HepG2 (cell line): ENCODE results near the gene SALL4. TPM values are rescaled to one million over a fixed set of nuclear protein-coding genes. Genes with fewer than 3 reads are reported as not detected.
A peak's percentile ranks its signal among the peaks of the same experiment; 100 is the strongest.

ENCODE experiments used
- ATAC-seq: fragments of 200-7000 bp; cut with Tn5 transposase; 3 replicates; pipeline ENCODE4 v1.9.1; 2020; ENCODE audit warnings: mild to moderate bottlenecking, moderate library complexity
- BruUV-seq: library from RNA; stranded (reverse); fragments of 400-500 nt; replicated peaks from 2 replicates; lab custom pipeline; 2021; lab: Mats Ljungman, UMichigan
- CTCF ChIA-PET: fragments of 300-600 bp; formaldehyde crosslinking; extraction: SDS; loops from one replicate; lab custom pipeline; 2021; ENCODE audit warnings: low total read pairs, inconsistent platforms, low intra/inter-chr PET ratio; lab: Yijun Ruan, JAX
- POLR2A ChIA-PET: fragments of 350-600 bp; sonication (Branson Sonifier 250); formaldehyde crosslinking; loops from one replicate; lab custom pipeline; 2020; ENCODE audit warnings: antibody characterized with exemption, inconsistent platforms; lab: Yijun Ruan, JAX
- DNase-seq: peaks from one replicate; pipeline ENCODE4 v3.0.0-alpha.2; 2015; ENCODE audit warnings: low spot score
- FAIRE-seq: peaks from 3 replicates; lab custom pipeline; 2011; peaks lifted over from hg19 to GRCh38; lab: Jason Lieb, UNC
- H2AFZ ChIP-seq: one replicate; pipeline ENCODE4 v1.6.1; 2011; ENCODE audit warnings: low read length, inconsistent platforms
- H3K27ac ChIP-seq: fragments of 300-600 bp; 3 replicates; pipeline ENCODE4 v1.8.0; 2011; ENCODE audit warnings: mixed run types, mild to moderate bottlenecking, mixed read lengths, low read length, inconsistent platforms; ENCODE audit not compliant: insufficient read depth; ENCODE audit errors: extremely low read length
- H3K27me3 ChIP-seq, 2 experiments: fragments of 200-600 bp in 1 of 2; 2 replicates in 1 of 2; 3 replicates in 1 of 2; pipeline versions ENCODE4 v1.6.0 to v1.8.0; 2011; ENCODE audit warnings: low read length in 2 of 2, mild to moderate bottlenecking in 2 of 2, moderate library complexity in 2 of 2, inconsistent platforms in 1 of 2; ENCODE audit not compliant: insufficient read depth in 2 of 2, control insufficient read depth in 1 of 2
- H3K36me3 ChIP-seq, 2 experiments: fragments of 200-600 bp in 1 of 2; replicated peaks in 1 of 2; 2 replicates in 1 of 2; 3 replicates in 1 of 2; pipeline versions ENCODE4 v1.5.1 to v1.8.0; 2011; ENCODE audit warnings: low read length in 2 of 2, inconsistent platforms in 1 of 2; ENCODE audit not compliant: insufficient read depth in 2 of 2, control insufficient read depth in 1 of 2
- H3K4me1 ChIP-seq: 2 replicates; pipeline ENCODE4 v1.5.1; 2012; ENCODE audit warnings: low read length, inconsistent platforms; ENCODE audit not compliant: insufficient read depth
- H3K4me2 ChIP-seq: 2 replicates; pipeline ENCODE4 v1.6.0; 2011; ENCODE audit warnings: low read depth, low read length, inconsistent platforms
- H3K4me3 ChIP-seq, 3 experiments: fragments of 200-600 bp in 1 of 3; sonication (generic), shearing (Covaris generic) in 1 of 3; replicated peaks in 1 of 3; 2 replicates each; pipeline ENCODE4 v1.5.1; 2011 to 2016; ENCODE audit warnings: low read length in 3 of 3, inconsistent platforms in 2 of 3, low read depth in 2 of 3, mild to moderate bottlenecking in 2 of 3, control low read depth in 1 of 3, mixed read lengths in 1 of 3; ENCODE audit not compliant: insufficient read depth in 1 of 3
- H3K79me2 ChIP-seq: one replicate; pipeline ENCODE4 v1.6.1; 2011; ENCODE audit warnings: low read length, inconsistent platforms; ENCODE audit not compliant: insufficient read depth
- H3K9ac ChIP-seq: 2 replicates; pipeline ENCODE4 v1.6.0; 2011; ENCODE audit warnings: mild to moderate bottlenecking, low read depth, low read length, inconsistent platforms; ENCODE audit not compliant: insufficient read depth
- H3K9me3 ChIP-seq: 2 replicates; pipeline ENCODE4 v1.5.1; 2012; ENCODE audit warnings: mild to moderate bottlenecking, low read length
- H4K20me1 ChIP-seq: 2 replicates; pipeline ENCODE4 v1.6.0; 2011; ENCODE audit warnings: inconsistent platforms, mild to moderate bottlenecking, low read length, moderate library complexity; ENCODE audit not compliant: insufficient read depth
- ATM ChIP-seq: fragments of 450-650 bp; IDR thresholded peaks from 2 replicates; pipeline ENCODE4 v1.7.1; 2017; ENCODE audit warnings: mild to moderate bottlenecking, borderline replicate concordance
- HCFC1 ChIP-seq: fragments of 150-350 bp; IDR thresholded peaks from 2 replicates; pipeline ENCODE4 v1.6.1; 2014; ENCODE audit warnings: low read depth, low read length
- HHEX ChIP-seq: IDR thresholded peaks from 2 replicates; pipeline ENCODE4 v1.6.1; 2016; ENCODE audit warnings: control low read depth
- JUN ChIP-seq: sonication (generic); formaldehyde crosslinking; IDR thresholded peaks from 2 replicates; pipeline ENCODE4 v1.4.0; 2020; ENCODE audit warnings: mild to moderate bottlenecking, missing genetic modification reagents
- NFE2L1 ChIP-seq: sonication (generic); formaldehyde crosslinking; IDR thresholded peaks from 2 replicates; pipeline ENCODE4 v1.4.0; 2020; ENCODE audit warnings: missing genetic modification reagents, mild to moderate bottlenecking, borderline replicate concordance
- ONECUT2 ChIP-seq: sonication (generic); formaldehyde crosslinking; IDR thresholded peaks from 2 replicates; pipeline ENCODE4 v1.4.0; 2020; ENCODE audit warnings: missing genetic modification reagents
- PHF21A ChIP-seq: sonication (generic); formaldehyde crosslinking; IDR thresholded peaks from 2 replicates; pipeline ENCODE4 v1.5.0; 2020; ENCODE audit warnings: mild to moderate bottlenecking, missing genetic modification reagents
- RFX1 ChIP-seq: fragments of 450-650 bp; IDR thresholded peaks from 2 replicates; pipeline ENCODE4 v1.6.1; 2017
- SKIL ChIP-seq: sonication (generic); formaldehyde crosslinking; IDR thresholded peaks from 2 replicates; pipeline ENCODE4 v1.8.0; 2022; ENCODE audit warnings: missing genetic modification reagents, mild to moderate bottlenecking, moderate library complexity, borderline replicate concordance
- SRF ChIP-seq: IDR thresholded peaks from 2 replicates; pipeline ENCODE4 v1.6.1; 2011; ENCODE audit warnings: mild to moderate bottlenecking, low read depth, low read length, moderate library complexity
- ZBTB38 ChIP-seq: sonication (generic); formaldehyde crosslinking; IDR thresholded peaks from 2 replicates; pipeline ENCODE4 v1.5.1; 2020; ENCODE audit warnings: mild to moderate bottlenecking, missing genetic modification reagents
- ZBTB4 ChIP-seq: sonication (generic); formaldehyde crosslinking; IDR thresholded peaks from 2 replicates; pipeline ENCODE4 v1.4.0; 2020; ENCODE audit warnings: missing genetic modification reagents, mild to moderate bottlenecking, borderline replicate concordance
- ZNF205 ChIP-seq: IDR thresholded peaks from 2 replicates; pipeline ENCODE4 v1.6.1; 2018; ENCODE audit warnings: missing biosample characterization, missing genetic modification reagents
- ZNF616 ChIP-seq: sonication (generic); formaldehyde crosslinking; IDR thresholded peaks from 2 replicates; pipeline ENCODE4 v1.5.0; 2020; ENCODE audit warnings: low read depth, mild to moderate bottlenecking, missing genetic modification reagents
- WGBS: methylation state at CpG from one replicate; pipeline ENCODE4 v1.1.6; 2017; ENCODE audit warnings: low lambda C conversion rate; 5-methylcytosine and 5-hydroxymethylcytosine counted together
- in situ Hi-C: cut with HindIII; loops from 2 replicates; pipeline ENCODE4 v1.10.0; 2017; ENCODE audit warnings: low pct_unique_long_range_greater_than_20kb; ENCODE audit not compliant: extremely low pct_ligation_motif_present
- intact Hi-C: fragments of 100-400 bp; cut with micrococcal nuclease; formaldehyde crosslinking; loops from one replicate; pipeline ENCODE4 v1.10.0; 2022; ENCODE audit not compliant: unreplicated experiment
- polyA plus RNA-seq, 8 experiments: library from polyadenylated mRNA; depleted of rRNA in 3 of 8; stranded (reverse) in 7 of 8; unstranded in 1 of 8; fragments of >200 nt; fragmentation: Illumina TruSeq in 4 of 8; extraction: Trizol in 4 of 8; gene quantifications; 2 replicates each; pipeline versions ENCODE4 v1.2.1 to v1.2.3, GENCODE V29; 2011 to 2016; ENCODE audit warnings: low read depth in 4 of 8, missing spikeins in 1 of 8, mixed read lengths in 1 of 8; ENCODE audit not compliant: insufficient read depth in 1 of 8
- total RNA-seq, 5 experiments: library from RNA; depleted of rRNA; stranded (reverse); fragments of >200 nt; fragmentation: Illumina TruSeq; extraction: Trizol; gene quantifications; 2 replicates each; pipeline ENCODE4 v1.2.3, GENCODE V29; 2016; ENCODE audit warnings: low read depth in 1 of 5
- TF ChIP-seq, protein P1 (sequence below): sonication (generic); formaldehyde crosslinking; IDR thresholded peaks from 2 replicates; pipeline ENCODE4 v1.4.0; 2020; ENCODE audit warnings: missing genetic modification reagents

The SALL4 gene
- total and polyA plus RNA-seq, 2 of the 13 experiments (the other 11 are each of a cell fraction or from before 2014, with no cell fraction given), result 0.33 to 1.8 TPM

DNA sequence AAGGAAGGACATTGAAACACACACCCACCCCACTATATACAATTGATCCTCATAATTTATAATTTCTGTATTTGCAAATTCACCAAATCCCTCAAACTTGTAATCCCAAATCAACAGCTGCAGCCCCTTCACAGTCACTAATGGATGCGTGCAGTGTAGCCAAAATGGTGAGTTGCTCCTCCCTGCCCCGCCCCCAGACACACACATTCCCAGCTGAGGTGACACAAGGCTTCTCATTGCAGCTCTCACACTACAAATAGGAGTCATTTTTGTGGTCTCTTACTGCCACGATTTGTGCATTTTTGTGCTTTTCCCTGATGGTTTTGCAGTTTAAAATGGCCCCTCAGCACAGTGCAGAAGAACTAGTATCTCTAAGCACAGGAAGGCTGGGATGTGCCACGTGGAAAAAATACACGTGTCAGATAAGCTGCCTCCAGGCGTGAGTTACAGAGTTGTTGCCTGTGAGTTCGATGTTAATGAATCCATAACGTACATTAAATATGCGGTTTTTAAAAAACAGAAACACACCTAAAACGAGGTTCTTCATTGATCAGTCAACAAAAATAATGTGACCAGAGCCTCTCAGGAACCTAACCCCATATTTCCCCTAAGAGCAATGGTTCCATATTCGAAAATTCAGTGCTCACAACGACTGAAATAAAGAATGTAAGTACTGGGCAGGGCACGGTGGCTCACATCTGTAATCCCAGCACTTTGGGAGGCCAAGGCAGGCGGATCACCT is 42.4 kb downstream of the SALL4 start (continued):
- no peak for TF ChIP-seq SKIL (CRISPR knock-in tag)
- no peak for TF ChIP-seq SRF
- TF ChIP-seq HCFC1, result no peak
- TF ChIP-seq JUN (CRISPR knock-in tag), result no peak
- TF ChIP-seq, protein P1, sequence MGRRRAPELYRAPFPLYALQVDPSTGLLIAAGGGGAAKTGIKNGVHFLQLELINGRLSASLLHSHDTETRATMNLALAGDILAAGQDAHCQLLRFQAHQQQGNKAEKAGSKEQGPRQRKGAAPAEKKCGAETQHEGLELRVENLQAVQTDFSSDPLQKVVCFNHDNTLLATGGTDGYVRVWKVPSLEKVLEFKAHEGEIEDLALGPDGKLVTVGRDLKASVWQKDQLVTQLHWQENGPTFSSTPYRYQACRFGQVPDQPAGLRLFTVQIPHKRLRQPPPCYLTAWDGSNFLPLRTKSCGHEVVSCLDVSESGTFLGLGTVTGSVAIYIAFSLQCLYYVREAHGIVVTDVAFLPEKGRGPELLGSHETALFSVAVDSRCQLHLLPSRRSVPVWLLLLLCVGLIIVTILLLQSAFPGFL (CRISPR knock-in tag), result 0 out of 2 replicates have a peak, but pooled peaks have one; percentile 23
- TF ChIP-seq, all 625 proteins: peak for 15

GRCh38 chr20:51758978-51759544 is 43.3 kb downstream of the SALL4 start:
- Histone ChIP-seq H3K79me2 (peaks cover 22% of the 10 kb centered on the region), H3K4me3 (no peak overlapping the region), H3K9me3 (no peaks in the 10 kb centered on the region), H3K9ac (peak overlapping the region; percentile 18; the same call in 1 of the 2 replicates), H3K27me3 (no peaks in the 10 kb centered on the region), H3K4me2 (peak overlapping the region; percentile 14), H2AFZ (no peak overlapping the region), H3K36me3 (0 out of 5 replicates have a peak, but pooled peaks cover 0 to 2% of the 10 kb centered on the region in 2 experiments), H4K20me1 (no peaks in the 10 kb centered on the region), H3K4me1 (peaks cover 51% of the 10 kb centered on the region), H3K27ac (peak overlapping the region; percentile 57)
- FAIRE-seq, result peak; percentile 56
- POLR2A ChIA-PET, result interaction anchor here (0.9 to 2.1 kb wide), 3 partner anchors 8 to 22 kb away, joined by 3 to 12 read pairs (median 3); no protein-coding TSS in a partner anchor
- in situ Hi-C loops (loop anchor here (10.0 kb wide), 1 partner anchor 54 kb away; no protein-coding TSS in a partner anchor), intact Hi-C loops (loop anchor here (1.0 kb wide), 1 partner anchor 9 kb away; no protein-coding TSS in a partner anchor)
- WGBS, result 32% methylated on average over 10 of the region's 12 CpGs
- no TSS peak for BruUV-seq
- peak; percentile 83 for ATAC-seq
- peak; percentile 87 for DNase-seq
- CTCF ChIA-PET, result no interaction called here
- TF ChIP-seq ATM (no peak), RFX1 (no peak), NFE2L1 (CRISPR knock-in tag) (0 out of 2 replicates have a peak, but pooled peaks have one; percentile 64), PHF21A (CRISPR knock-in tag) (0 out of 2 replicates have a peak, but pooled peaks have one; percentile 14), ZNF205 (CRISPR knock-in tag) (0 out of 2 replicates have a peak, but pooled peaks have one; percentile 45), ZBTB4 (CRISPR knock-in tag) (peak; percentile 99), ZNF616 (no peak), HHEX (CRISPR knock-in tag) (no peak), ONECUT2 (no peak), ZBTB38 (CRISPR knock-in tag) (peak; percentile 97)
